ENCODE measurements around the gene PKD1.

PKD1 gene

DNA sequence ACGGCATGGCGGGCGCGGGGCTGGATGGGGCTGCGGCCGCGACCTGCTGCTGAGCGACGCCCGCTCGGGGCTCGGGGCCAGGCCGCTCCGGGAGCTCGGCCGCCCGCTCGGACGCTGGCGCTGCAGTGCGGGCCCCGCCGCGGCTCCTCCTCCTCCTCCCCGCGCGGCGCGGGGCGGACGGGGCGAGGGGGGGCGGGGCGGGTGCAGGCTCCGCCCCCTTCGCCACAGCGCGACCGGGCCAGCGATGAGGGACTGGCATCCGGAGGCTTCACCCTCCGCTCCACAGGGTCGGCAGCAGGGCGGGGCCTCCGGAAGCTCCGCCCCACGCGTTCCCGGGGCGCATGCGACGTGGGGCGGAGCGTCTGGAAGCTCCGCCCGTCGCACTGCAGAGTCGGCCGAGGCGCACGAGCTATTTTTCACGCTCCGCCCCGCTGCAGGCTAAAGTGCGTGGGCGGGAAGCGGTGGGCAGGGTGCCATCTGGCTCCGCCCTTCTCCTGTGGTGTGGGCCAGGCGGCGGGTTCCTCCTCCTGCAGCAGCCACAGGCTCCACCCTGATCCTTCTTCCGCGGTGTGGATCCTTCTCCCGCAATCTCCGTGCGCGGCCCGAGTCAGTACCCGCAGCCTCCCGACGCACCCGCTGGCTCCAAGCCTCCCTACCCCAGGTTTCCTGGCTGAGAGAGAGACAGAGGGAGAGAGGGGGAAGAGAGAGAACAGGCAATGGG, at the start of gene PKD1:
TSS of gene PKD1 (minus strand) at position 129 of the 721 bp plus-strand sequence. CDS start 209 bp downstream, outside the sequence.
- peak; percentile 90 for DNase-seq

DNA sequence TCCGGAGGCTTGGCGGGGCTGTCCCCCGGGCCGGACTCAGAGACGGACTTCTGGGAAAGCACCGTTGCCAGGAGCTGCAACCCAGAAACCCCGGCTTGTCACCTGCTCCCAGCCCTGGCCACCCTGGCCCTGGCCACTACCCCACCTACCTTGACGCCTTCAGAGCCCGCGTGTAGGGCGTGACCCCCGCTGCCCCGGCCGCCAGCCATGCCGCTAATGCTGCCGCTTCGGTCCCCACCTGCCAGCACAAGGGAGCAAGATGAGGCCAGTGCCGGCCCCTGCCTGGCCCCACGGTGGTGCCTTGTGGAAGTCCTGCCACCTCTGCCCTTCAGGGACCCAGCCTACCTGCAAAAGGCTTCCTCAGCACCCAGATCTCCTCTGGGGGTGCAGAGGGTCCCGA, 49.3 kb upstream of the PKD1 start:
- no peak for DNase-seq

DNA sequence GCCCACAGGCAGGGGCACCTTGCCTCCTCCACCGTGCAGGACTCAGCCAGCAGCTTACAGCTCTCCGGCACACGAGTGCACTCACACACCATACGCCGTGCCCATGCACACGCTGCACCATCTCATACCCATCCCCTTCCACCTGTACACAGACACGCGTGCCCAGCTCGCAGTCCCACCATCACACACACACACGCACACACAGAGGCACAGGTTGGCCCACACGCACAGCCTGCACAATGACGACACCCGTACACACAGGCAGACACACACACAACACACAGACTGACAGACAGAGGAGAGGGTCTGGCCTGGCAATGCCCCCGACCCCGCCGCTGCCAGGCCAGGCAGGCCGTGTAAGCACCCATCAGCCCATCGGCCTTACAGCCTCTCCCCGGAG, 48.6 kb upstream of the PKD1 start:
- DNase-seq, result no peak

DNA sequence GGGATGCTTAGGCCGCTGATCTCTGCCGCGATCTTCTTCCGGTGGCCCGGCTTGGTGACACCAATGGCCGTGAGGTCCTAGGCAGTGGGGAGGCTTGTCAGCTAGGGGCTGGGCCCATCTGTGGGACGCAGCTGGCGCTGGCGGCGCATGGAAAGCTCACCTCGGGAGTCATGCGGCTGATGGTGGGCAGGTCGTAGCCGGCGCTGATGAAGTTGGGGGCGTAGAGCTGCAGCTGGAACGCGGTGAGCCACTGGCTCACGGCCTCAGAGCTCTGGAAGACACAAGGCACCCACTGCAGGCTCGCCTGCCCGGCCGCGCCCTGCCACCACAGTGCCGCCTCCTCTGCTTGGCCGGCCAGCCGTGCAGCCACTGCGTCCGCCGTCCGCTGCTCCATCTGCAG, 48.0 kb upstream of the PKD1 start:
- no peak for DNase-seq

DNA sequence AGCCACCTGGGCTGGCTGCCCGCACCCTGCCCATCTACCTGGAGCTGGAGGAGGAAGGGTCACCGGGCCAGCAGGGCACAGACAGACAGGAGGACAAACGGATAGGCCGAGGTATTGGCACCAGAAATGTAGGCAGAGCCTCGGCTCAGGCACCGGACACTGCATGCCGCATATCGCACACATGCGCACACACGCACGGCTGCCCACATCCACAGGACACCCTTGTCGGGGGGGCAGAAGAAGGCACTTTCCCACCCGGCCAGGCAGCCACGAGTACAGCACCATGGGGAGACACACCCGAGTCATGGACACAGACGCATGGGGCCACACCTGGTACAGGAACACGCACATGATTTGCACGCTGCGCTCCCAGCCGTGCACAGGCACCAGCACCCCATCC, 46.3 kb upstream of the PKD1 start:
- no peak for DNase-seq

DNA sequence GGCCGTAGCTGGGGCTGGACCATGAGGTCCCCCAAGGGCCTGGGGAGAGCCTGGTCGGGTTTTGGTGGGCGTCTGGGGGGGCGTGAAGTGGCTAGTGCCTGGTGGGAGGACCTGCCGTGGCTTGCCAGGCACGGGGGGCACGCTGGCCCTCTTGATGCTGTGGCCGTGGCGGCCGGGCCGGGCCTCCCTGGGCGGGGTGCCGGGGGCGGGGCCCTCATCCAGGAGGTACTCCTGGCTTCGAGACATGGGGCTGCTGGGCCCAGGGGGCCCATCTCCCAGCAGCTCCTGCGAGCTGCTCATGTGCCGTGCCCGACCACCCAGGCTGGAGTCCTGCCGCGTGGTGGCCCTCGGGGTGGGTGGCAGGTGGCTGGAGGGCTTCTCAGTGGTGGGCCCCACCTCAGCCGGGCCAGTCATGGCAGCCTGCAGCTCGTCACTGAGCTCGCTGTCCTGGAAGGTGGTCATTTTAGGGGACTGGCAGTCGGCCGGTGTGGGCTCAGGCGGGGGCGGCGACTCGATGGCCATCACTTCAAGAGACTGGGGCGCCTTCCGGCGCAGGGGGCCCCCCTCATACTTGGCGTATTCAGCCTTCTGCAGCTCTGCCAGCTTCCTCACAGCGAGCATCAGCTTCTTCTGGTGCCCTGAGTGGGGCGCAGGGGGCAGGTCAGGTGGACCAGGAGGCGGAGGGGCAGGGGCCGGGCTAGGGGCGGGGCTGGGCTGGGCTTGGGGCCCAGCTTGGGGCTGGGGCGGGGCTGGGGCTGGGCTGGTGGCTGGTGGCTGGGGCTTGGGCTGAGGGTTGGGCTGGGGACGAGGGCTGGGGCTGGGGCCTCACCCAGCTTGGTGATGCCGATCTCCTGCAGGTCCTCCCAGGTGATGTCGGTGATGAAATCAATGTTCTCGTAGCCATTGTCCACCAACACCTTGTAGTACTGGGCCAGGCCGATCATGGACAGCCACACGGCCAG, 45.5 kb upstream of the PKD1 start:
- DNase-seq, result no peak

DNA sequence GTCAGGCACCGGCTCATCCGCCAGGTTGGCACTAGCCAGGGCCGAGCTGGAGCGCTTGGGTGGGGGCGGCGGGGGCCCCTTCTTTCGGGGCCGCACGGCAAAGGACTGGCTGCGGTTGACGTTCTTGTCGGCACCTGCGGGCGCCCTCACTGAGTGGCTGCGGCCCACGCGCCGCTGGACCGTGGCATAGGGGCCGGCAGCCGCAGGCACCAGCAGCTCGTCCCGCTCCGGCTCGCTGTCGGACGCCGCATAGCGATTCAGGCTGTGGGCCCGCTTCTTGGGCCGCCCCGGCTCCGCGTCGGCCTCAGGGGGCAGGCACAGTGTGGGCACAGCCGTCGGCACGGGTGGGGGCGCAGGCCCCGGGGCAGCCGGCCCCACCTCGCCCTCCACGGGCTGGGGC, 44.8 kb upstream of the PKD1 start:
- no peak for DNase-seq

DNA sequence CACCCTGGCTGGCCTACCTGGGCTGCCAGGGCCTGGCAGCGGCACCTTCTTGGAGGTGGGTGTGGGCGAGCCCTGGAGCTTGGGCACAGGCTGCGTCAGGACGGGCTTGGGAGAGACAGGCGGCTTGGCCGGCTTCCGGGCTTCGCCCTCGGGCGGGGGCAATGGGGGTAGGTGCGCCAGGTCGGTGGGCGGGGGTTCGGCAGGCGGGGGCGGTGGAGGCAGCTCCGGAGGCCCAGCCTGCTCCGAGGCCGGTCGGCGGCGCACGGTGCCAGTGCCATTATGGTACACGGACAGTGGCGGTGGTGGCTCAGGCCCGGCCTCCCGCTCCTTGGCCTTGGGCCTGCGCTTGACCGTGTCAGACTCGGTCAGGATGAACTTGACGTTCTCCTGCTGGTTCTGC, 43.9 kb upstream of the PKD1 start:
- no peak for DNase-seq

DNA sequence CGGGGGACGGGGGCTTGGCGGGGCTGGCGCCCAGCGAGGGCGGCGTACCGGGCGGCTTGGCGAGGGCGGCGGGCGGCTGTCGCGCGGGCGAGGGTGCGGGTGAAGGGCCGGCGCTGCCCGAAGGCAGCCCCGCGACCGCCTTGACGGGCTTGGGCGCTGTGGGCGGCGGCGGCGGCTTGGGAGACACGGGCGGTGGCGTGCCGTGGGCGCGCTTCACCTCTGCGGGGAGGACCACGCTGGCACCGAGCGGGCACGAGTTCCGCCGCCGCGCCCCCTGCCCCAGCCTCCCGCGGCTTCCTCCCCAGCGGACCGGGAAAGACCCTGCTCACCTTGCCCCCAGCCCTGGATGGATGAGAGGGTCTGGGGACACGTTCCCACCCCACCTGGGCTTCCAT, 43.4 kb upstream of the PKD1 start:
- no peak for DNase-seq

DNA sequence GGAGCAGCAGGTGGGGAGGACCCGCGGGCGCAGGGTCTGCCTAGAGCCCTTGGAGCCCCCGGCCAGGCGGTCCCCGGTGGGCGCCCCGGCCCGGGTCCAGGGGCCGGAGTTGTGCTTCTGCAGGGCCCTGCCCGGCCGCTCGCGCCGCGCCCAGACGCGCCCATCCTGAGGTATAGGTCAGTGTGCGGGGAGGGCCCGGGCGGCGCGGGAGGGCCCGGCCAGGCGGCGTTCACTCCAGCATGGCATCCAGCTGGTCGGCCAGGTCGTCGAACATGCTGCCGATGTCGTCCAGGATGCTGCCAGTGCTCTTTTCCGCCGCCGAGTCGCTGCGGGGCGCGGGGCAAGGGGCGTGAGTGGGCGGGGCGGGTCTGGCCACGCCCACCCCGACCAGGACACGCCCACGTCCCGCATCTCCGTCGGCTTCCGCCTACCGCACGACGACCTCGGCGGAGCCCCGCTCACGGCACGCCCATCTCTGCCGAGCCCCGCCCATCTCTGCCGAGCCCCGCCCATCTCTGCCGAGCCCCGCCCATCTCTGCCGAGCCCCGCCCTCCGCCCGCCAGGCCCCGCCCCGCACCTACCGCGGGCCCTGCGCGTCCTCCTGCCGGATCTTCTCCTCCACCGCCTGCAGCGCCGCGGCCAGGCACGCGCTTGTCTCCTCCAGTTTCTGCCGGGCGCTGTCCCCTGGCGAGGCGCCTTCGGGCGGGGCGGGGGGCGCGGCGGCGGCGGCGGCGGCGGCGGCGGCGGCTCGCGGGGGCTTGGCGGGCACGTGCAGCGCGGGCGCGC, 42.8 kb upstream of the PKD1 start:
- DNase-seq, result peak; percentile 58

DNA sequence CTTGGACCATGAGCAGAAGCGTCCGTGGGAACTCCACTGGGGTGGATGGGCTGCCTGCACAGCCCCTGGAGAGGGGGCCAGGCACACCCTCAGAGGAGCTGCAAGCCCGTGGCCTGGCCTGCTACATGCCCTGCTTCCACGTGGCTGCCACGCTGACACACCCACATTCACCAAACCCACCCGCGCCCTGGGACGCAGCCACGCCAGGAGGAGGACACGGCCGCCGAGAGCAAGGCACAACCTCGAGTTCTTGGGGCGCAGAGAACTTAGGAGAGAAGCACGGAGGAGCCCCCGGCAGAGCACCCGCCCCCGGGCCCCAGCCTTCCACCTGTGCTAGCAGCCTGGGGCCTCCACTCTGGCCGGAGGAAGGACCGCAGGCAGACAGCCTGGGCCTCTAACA, 41.9 kb upstream of the PKD1 start:
- no peak for DNase-seq

DNA sequence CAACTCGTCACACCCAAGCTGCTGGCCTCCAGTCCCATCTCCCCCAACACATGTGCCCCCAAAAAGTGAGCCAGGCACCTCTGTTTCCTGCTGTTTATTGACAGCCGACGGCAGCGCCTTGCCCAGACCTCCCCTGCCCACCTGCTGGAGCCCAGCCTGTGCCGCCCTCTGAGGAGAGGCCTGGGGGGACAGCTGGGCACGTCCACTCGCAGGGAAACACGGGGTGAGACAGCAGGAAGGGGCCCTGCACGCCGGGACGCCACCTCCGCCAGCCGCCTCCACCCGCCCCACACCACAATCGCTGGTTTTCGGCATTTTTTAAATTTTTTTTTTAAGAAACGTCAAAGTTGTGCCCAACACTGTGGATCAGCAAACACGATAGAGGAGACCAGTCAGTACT, 41.4 kb upstream of the PKD1 start:
- DNase-seq, result no peak

DNA sequence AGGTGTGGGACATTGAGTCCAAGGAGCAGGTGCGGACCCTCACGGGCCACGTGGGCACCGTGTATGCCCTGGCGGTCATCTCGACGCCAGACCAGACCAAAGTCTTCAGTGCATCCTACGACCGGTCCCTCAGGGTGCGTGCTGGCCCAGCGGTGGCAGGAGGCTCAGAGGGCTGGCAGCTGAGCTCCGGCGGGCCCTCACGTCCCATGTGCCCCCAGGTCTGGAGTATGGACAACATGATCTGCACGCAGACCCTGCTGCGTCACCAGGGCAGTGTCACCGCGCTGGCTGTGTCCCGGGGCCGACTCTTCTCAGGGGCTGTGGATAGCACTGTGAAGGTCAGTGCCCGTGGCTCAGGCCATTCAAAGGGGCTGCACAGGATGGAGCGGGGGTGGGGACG, 40.3 kb upstream of the PKD1 start:
- no peak for DNase-seq

DNA sequence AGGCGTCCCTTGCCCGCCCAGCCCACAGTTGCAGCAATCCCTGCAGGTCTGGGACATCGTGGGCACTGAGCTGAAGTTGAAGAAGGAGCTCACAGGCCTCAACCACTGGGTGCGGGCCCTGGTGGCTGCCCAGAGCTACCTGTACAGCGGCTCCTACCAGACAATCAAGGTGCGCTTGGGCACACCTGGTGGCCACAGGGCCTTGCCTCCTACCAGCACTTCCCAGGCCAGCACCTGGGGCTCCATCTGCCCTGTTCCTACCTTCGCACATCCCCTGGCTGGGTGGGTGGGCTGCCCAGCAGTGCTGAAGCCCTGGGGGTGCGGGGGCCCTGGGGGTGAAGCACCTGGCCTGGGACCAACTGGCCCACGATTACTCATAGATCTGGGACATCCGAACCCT, 39.8 kb upstream of the PKD1 start:
- DNase-seq, result no peak

DNA sequence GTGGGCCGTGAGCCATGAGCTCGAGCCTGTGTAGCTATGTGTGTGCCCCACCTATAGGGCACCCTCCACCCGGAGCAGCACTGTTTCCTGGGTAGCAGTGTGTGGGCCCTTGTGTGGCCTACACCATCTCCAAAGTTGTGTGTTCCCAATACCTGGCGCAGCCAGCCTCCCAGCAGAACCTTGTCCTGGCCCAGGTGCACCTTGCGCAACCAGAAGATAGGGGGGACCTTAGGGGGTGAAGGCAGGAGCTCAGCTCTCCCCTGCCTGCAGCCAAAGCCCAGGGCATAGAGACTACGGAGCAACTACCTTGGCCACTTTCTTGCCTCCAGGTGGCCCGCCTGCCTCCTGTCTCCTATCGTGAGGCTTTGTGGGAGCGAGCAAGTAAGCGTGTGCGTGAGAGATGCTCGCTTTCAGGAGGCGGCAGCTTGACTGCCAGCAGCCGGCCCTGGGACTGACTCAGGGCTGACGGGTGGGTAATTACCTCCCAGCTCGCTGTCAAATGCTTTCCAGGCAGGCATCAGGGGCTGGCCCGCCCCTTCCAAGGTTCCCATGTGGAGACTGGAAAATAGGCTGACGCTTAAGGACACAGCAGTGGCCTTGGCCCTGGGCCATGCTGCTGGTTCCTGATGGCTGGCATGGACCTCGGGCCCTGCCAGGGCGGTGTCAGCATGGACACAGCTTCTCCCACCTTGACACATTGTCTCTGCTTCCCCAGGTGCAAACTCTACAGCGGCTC, 38.9 kb upstream of the PKD1 start:
- no peak for DNase-seq

DNA sequence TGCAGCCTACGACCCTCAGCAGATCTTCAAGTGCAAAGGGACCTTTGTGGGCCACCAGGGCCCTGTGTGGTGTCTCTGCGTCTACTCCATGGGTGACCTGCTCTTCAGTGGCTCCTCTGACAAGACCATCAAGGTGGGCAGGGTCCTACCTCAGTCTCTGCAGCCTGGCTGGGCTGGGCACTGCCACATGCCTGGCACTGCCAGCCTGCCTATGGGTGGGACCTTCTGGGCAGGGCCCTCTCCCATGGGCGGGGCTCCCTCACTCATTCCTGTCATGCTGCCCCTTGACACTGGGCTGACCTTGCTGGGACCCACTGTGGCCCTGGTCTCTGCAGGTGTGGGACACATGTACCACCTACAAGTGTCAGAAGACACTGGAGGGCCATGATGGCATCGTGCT, 38.2 kb upstream of the PKD1 start:
- DNase-seq, result no peak

DNA sequence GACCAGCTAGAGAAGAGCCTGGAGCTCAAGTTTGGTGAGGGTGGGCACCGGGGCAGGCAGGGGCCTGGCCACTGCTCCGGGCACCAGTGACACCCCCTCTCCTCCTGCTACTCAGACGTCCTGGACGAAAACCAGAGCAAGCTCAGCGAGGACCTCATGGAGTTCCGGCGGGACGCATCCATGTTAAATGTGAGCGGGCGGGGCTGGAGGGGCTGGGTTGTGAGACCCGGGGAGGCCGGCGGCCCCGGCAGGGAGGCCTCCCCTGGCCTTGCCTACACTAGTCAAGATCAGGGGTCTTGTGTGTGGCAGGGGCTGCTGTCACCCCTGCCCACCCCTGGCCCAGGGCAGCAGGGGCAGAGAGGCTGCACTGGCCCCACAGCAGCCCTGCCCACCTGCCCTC, 37.7 kb upstream of the PKD1 start:
- DNase-seq, result no peak

DNA sequence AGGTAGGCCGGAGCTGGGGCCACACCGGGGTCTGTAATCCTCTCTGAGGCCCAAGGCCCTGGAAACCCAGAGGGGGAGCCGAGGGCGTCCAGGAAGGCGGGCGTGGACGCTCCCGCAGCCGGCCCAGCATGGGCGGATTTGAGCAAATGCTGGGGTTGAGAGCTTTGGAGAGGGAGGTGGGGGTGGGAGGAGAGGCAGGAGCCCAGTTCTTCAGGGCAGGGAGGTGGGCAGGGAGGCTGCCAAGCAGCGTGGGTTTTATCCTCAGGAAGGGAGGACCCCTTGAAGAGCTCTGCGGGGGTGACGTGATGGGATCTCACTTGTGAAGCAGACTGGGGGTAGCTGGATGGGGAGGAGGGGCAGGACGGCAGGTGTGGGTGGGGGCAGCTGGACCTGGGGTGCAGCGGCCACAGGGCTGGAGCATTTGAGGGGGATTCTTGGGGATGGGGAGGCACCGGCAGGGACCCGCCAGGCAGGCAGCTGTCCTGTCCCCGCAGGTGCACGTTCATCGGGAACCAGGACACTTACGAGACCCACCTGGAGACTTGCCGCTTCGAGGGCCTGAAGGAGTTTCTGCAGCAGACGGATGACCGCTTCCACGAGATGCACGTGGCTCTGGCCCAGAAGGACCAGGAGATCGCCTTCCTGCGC, 37.1 kb upstream of the PKD1 start:
- no peak for DNase-seq

DNA sequence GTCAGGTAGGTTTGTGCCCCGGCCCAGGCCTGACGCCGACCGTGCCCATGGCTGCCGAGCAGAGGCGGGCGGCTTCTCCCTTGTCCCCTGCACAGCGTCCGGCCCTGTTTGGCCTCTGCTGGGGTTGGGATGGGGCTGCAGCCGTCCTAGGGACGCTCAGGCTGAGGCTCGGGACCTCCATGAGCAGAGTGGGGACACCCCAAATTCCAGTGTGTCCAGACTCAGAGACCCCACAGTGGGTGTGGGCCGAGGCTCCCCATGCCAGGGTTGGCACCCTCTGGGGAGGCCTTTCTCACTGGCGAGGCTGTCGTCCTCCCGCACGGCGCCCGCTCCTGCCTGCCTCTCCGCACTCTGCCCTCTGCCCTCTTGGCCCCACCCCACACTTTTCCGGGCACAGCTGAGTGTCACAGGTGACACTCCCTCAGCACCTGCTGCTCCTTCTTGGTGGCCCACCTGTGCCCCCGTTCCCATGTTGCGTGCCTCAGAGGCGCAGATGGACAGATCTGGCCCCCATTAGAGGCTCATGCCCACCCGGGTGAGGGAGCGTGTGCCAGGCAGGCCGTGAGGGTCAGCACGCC, 36.0 kb upstream of the PKD1 start:
- no peak for DNase-seq

DNA sequence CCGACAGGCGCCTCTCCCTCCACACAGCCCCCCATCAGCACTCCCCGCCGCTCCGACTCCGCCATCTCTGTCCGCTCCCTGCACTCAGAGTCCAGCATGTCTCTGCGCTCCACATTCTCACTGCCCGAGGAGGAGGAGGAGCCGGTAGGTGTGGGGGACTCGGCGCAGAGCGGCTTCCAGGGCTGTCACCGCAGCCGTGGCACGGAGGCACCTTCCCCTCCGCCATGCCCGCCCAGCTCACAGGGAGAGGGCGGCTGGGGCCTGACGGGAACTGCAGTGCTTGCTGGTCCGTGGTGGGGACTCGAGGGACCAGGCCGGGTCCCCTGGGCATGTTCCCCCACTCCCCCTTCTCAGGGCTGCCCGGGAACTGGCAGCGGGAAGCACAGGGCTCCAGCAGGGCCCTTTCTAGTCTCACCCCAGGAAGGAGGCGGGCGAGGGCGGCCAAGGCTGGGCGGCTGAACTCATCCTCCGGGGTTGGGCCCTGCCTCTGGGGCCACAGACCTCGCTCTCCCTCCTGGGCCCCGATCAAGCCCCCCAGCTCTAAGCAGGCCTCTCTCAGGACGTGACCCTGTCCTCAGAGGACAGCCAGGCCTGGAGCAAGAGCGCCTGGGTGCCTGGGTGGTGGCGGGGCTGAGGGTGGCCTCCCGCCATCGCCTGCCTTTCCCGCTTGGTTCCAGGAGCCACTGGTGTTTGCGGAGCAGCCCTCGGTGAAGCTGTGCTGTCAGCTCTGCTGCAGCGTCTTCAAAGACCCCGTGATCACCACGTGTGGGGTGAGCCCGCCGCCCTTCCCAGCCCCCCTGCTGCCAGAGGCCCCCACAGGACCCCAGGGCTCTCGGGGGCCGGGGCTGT, 35.1 kb upstream of the PKD1 start:
- no peak for DNase-seq

DNA sequence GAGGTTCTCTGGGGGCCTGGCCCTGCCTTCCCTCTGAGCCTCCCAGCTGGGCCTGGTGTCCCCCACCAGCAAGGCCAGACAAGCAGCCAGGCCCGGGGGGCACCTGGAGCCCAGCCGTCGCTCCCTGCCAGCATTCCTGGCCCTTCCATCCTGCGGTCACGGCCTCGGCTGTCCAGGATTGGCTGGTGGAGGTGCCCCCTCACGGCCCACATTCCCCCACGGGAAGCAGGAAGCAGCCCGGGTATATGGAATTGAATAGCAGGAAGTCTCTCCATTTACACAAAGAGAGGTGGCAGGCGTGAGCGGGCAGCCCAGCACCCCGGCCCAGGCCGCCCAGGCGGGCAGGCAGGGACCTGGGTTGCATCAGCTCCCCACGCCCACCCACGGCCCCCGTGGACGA, 34.4 kb upstream of the PKD1 start:
- DNase-seq, result no peak
